HepG2 (cell line): ENCODE results near the gene CLCNKA. TPM values are rescaled to one million over a fixed set of nuclear protein-coding genes. Genes with fewer than 3 reads are reported as not detected.

ENCODE experiments used
- BORCS8-MEF2B ChIP-seq: sonication (generic); formaldehyde crosslinking; IDR thresholded peaks from 2 replicates; pipeline ENCODE4 v1.8.0; 2022; ENCODE audit warnings: mild to moderate bottlenecking, missing genetic modification reagents
- CREM ChIP-seq, 2 experiments: sonication (generic) in 1 of 2; formaldehyde crosslinking in 1 of 2; IDR thresholded peaks; 2 replicates each; pipeline versions ENCODE4 v1.4.0 to v1.6.1; 2016 to 2020; ENCODE audit warnings: antibody characterized with exemption in 1 of 2, mild to moderate bottlenecking in 1 of 2, missing genetic modification reagents in 1 of 2
- FOXC1 ChIP-seq: sonication (generic); formaldehyde crosslinking; IDR thresholded peaks from 2 replicates; pipeline ENCODE4 v1.8.0; 2022; ENCODE audit warnings: mild to moderate bottlenecking, missing genetic modification reagents, borderline replicate concordance
- GABPB1 ChIP-seq: IDR thresholded peaks from 2 replicates; pipeline ENCODE4 v1.6.1; 2016; ENCODE audit warnings: mild to moderate bottlenecking, missing genetic modification reagents, moderate library complexity, missing compliant biosample characterization
- GLI4 ChIP-seq: sonication (generic); formaldehyde crosslinking; IDR thresholded peaks from 2 replicates; pipeline ENCODE4 v1.5.1; 2020; ENCODE audit warnings: missing genetic modification reagents, mild to moderate bottlenecking, moderate library complexity, borderline replicate concordance
- GRHL1 ChIP-seq: sonication (generic); formaldehyde crosslinking; conservative IDR thresholded peaks from 2 replicates; pipeline ENCODE4 v1.8.0; 2022; ENCODE audit warnings: missing genetic modification reagents
- HMGXB4 ChIP-seq, 2 experiments: sonication (generic) in 1 of 2; formaldehyde crosslinking in 1 of 2; IDR thresholded peaks; 2 replicates each; pipeline versions ENCODE4 v1.4.0 to v1.6.1; 2018 to 2020; ENCODE audit warnings: missing genetic modification reagents in 2 of 2, borderline replicate concordance in 1 of 2, low read depth in 1 of 2, mild to moderate bottlenecking in 1 of 2, missing biosample characterization in 1 of 2
- IRF2 ChIP-seq: IDR thresholded peaks from 2 replicates; pipeline ENCODE4 v1.6.1; 2018; ENCODE audit warnings: missing genetic modification reagents, missing compliant biosample characterization
- JARID2 ChIP-seq: sonication (generic); formaldehyde crosslinking; IDR thresholded peaks from 2 replicates; pipeline ENCODE4 v1.8.1; 2023; ENCODE audit warnings: missing genetic modification reagents, inconsistent platforms; ENCODE audit not compliant: insufficient replicate concordance
- KLF15 ChIP-seq: sonication (generic); formaldehyde crosslinking; IDR thresholded peaks from 2 replicates; pipeline ENCODE4 v1.8.1; 2023; ENCODE audit warnings: borderline replicate concordance, mild to moderate bottlenecking, inconsistent platforms, missing genetic modification reagents, mixed read lengths
- SAFB2 ChIP-seq: sonication (generic); formaldehyde crosslinking; IDR thresholded peaks from 2 replicates; pipeline ENCODE4 v1.5.1; 2020; ENCODE audit warnings: missing genetic modification reagents, low read depth, mild to moderate bottlenecking, borderline replicate concordance
- SALL1 ChIP-seq: sonication (generic); formaldehyde crosslinking; IDR thresholded peaks from 2 replicates; pipeline ENCODE4 v1.8.0; 2022; ENCODE audit warnings: mild to moderate bottlenecking, missing genetic modification reagents
- ZEB1 ChIP-seq: IDR thresholded peaks from 2 replicates; pipeline ENCODE4 v1.6.1; 2012; ENCODE audit warnings: mild to moderate bottlenecking, low read depth, inconsistent platforms; ENCODE audit not compliant: insufficient replicate concordance
- ZNF138 ChIP-seq: sonication (generic); formaldehyde crosslinking; IDR thresholded peaks from 2 replicates; pipeline ENCODE4 v1.5.0; 2020; ENCODE audit warnings: mild to moderate bottlenecking, low read depth, missing genetic modification reagents
- ZNF205 ChIP-seq: IDR thresholded peaks from 2 replicates; pipeline ENCODE4 v1.6.1; 2018; ENCODE audit warnings: missing biosample characterization, missing genetic modification reagents
- ZNF3 ChIP-seq: IDR thresholded peaks from 2 replicates; pipeline ENCODE4 v1.7.0; 2017; ENCODE audit warnings: inconsistent platforms
- ZNF430 ChIP-seq: sonication (generic); formaldehyde crosslinking; IDR thresholded peaks from 2 replicates; pipeline ENCODE4 v1.9.0; 2021; ENCODE audit warnings: mild to moderate bottlenecking, missing genetic modification reagents
- ZNF468 ChIP-seq: sonication (generic); formaldehyde crosslinking; IDR thresholded peaks from 2 replicates; pipeline ENCODE4 v1.8.0; 2022; ENCODE audit warnings: mild to moderate bottlenecking, moderate library complexity, missing genetic modification reagents
- ZNF547 ChIP-seq: sonication (generic); formaldehyde crosslinking; IDR thresholded peaks from 2 replicates; pipeline ENCODE4 v1.5.1; 2020; ENCODE audit warnings: mild to moderate bottlenecking, missing genetic modification reagents
- ZNF574 ChIP-seq: sonication (generic); formaldehyde crosslinking; IDR thresholded peaks from 2 replicates; pipeline ENCODE4 v1.4.0; 2020; ENCODE audit warnings: missing genetic modification reagents
- ZNF615 ChIP-seq: sonication (generic); formaldehyde crosslinking; IDR thresholded peaks from 2 replicates; pipeline ENCODE4 v1.5.0; 2020; ENCODE audit warnings: mild to moderate bottlenecking, missing genetic modification reagents, borderline replicate concordance
- ZSCAN31 ChIP-seq: sonication (generic); formaldehyde crosslinking; IDR thresholded peaks from 2 replicates; pipeline ENCODE4 v1.5.0; 2020; ENCODE audit warnings: low read depth, mild to moderate bottlenecking, missing genetic modification reagents
- polyA plus RNA-seq, 8 experiments: library from polyadenylated mRNA; depleted of rRNA in 3 of 8; stranded (reverse) in 7 of 8; unstranded in 1 of 8; fragments of >200 nt; fragmentation: Illumina TruSeq in 4 of 8; extraction: Trizol in 4 of 8; gene quantifications; 2 replicates each; pipeline versions ENCODE4 v1.2.1 to v1.2.3, GENCODE V29; 2011 to 2016; ENCODE audit warnings: low read depth in 4 of 8, missing spikeins in 1 of 8, mixed read lengths in 1 of 8; ENCODE audit not compliant: insufficient read depth in 1 of 8
- total RNA-seq, 5 experiments: library from RNA; depleted of rRNA; stranded (reverse); fragments of >200 nt; fragmentation: Illumina TruSeq; extraction: Trizol; gene quantifications; 2 replicates each; pipeline ENCODE4 v1.2.3, GENCODE V29; 2016; ENCODE audit warnings: low read depth in 1 of 5

The CLCNKA gene
- total and polyA plus RNA-seq, 2 of the 13 experiments (the other 11 are each of a cell fraction or from before 2014, with no cell fraction given) = 0.03 TPM; not detected in 1

GRCh38 chr1:15994590-15995351 is 27.1 kb upstream of the CLCNKA start (continued):
- TF ChIP-seq ZNF574 (CRISPR knock-in tag) = no peak; the same call in 1 of the 2 replicates
- TF ChIP-seq ZNF205 (CRISPR knock-in tag) = 0 out of 2 replicates have a peak, but pooled peaks have one; percentile 35
- 0 out of 2 replicates have a peak, but pooled peaks have one; percentile 51 for TF ChIP-seq ZNF430 (CRISPR knock-in tag)
- no peak for TF ChIP-seq ZNF615 (CRISPR knock-in tag)
- TF ChIP-seq SALL1 (CRISPR knock-in tag) = peak; percentile 73
- TF ChIP-seq GLI4 = no peak
- peak; percentile 57 to 58; a peak in 2 of 4 replicates for TF ChIP-seq HMGXB4 (CRISPR knock-in tag; IDR thresholded peaks at IDR 0.05; ENCODE audit: borderline replicate concordance in 1 of 2, low read depth in 1 of 2)
- TF ChIP-seq GRHL1 (CRISPR knock-in tag) = no peak
- TF ChIP-seq ZNF547 (CRISPR knock-in tag) = no peak
- TF ChIP-seq BORCS8-MEF2B = no peak
- TF ChIP-seq CREM (IDR thresholded peaks at IDR 0.05) = no peak
- TF ChIP-seq CREM (CRISPR knock-in tag; IDR thresholded peaks at IDR 0.05) = no peak
- TF ChIP-seq ZNF468 (CRISPR knock-in tag) = no peak
- TF ChIP-seq FOXC1 (CRISPR knock-in tag) = 0 out of 2 replicates have a peak, but pooled peaks have one; percentile 29
- TF ChIP-seq ZSCAN31 (CRISPR knock-in tag) = peak; percentile 56; the same call in 1 of the 2 replicates
- no peak for TF ChIP-seq ZEB1
- 0 out of 2 replicates have a peak, but pooled peaks have one; percentile 49 for TF ChIP-seq ZNF138
- 0 out of 2 replicates have a peak, but pooled peaks have one; percentile 33 for TF ChIP-seq ZNF3 (CRISPR knock-in tag)
- TF ChIP-seq KLF15 (CRISPR knock-in tag) = no peak
- 0 out of 2 replicates have a peak, but pooled peaks have one; percentile 52 for TF ChIP-seq SAFB2 (CRISPR knock-in tag)
- TF ChIP-seq GABPB1 (CRISPR knock-in tag) = peak; percentile 49; the same call in 1 of the 2 replicates
- peak; percentile 51; the same call in 1 of the 2 replicates for TF ChIP-seq IRF2 (CRISPR knock-in tag)
- TF ChIP-seq JARID2 (CRISPR knock-in tag) = peak; percentile 47
